Activated CD4-positive, CD25-positive, alpha-beta regulatory T cell treated with anti-CD3 and anti-CD28 coated beads, Interleukin-2, amount 50 U/mL, for 72 hours (primary cell): ENCODE measurements around the gene ALPK3.

Experiments used
- DNase-seq: peaks from one replicate; pipeline ENCODE4 v3.0.0; 2021

The ALPK3 gene

GRCh38 chr15:84824260-84825007, 7.3 kb downstream of the ALPK3 start:
- DNase-seq = no peak

- no peak for DNase-seq
Measured at GRCh38 chr15:84826369-84826823, 9.2 kb downstream of the ALPK3 start.

GRCh38 chr15:84827246-84827645, 10.1 kb downstream of the ALPK3 start:
- no peak for DNase-seq

GRCh38 chr15:84828086-84828908, 11.1 kb downstream of the ALPK3 start:
- no peak for DNase-seq

- DNase-seq = no peak
Measured at GRCh38 chr15:84829428-84829827, 12.3 kb downstream of the ALPK3 start.

GRCh38 chr15:84830036-84830435, 12.9 kb downstream of the ALPK3 start:
- DNase-seq = no peak

GRCh38 chr15:84831028-84831427, 13.9 kb downstream of the ALPK3 start:
- no peak for DNase-seq

- no peak for DNase-seq
Measured at GRCh38 chr15:84831613-84832012, 14.5 kb downstream of the ALPK3 start.

GRCh38 chr15:84832448-84833040, 15.4 kb downstream of the ALPK3 start:
- DNase-seq = no peak

- no peak for DNase-seq
Measured at GRCh38 chr15:84833447-84834228, 16.5 kb downstream of the ALPK3 start.

- no peak for DNase-seq
Measured at GRCh38 chr15:84834229-84834955, 17.2 kb downstream of the ALPK3 start.

- no peak for DNase-seq
Measured at GRCh38 chr15:84834969-84835368, 17.8 kb downstream of the ALPK3 start.

- no peak for DNase-seq
Measured at GRCh38 chr15:84835661-84836337, 18.6 kb downstream of the ALPK3 start.

- DNase-seq = no peak
Measured at GRCh38 chr15:84836844-84837243, 19.7 kb downstream of the ALPK3 start.

GRCh38 chr15:84839714-84840113, 22.6 kb downstream of the ALPK3 start:
- no peak for DNase-seq

- DNase-seq = no peak
Measured at GRCh38 chr15:84840255-84840654, 23.1 kb downstream of the ALPK3 start.

- no peak for DNase-seq
Measured at GRCh38 chr15:84840741-84841429, 23.7 kb downstream of the ALPK3 start.

GRCh38 chr15:84842781-84843180, 25.6 kb downstream of the ALPK3 start:
- DNase-seq = no peak

- DNase-seq = no peak
Measured at GRCh38 chr15:84844964-84845363, 27.8 kb downstream of the ALPK3 start.

- DNase-seq = peak; percentile 46
Measured at GRCh38 chr15:84845631-84846030, 28.5 kb downstream of the ALPK3 start.

- DNase-seq = no peak
Measured at GRCh38 chr15:84846269-84846668, 29.1 kb downstream of the ALPK3 start.
